ENCODE measurements around the gene DAZAP1.

The DAZAP1 gene

DNA sequence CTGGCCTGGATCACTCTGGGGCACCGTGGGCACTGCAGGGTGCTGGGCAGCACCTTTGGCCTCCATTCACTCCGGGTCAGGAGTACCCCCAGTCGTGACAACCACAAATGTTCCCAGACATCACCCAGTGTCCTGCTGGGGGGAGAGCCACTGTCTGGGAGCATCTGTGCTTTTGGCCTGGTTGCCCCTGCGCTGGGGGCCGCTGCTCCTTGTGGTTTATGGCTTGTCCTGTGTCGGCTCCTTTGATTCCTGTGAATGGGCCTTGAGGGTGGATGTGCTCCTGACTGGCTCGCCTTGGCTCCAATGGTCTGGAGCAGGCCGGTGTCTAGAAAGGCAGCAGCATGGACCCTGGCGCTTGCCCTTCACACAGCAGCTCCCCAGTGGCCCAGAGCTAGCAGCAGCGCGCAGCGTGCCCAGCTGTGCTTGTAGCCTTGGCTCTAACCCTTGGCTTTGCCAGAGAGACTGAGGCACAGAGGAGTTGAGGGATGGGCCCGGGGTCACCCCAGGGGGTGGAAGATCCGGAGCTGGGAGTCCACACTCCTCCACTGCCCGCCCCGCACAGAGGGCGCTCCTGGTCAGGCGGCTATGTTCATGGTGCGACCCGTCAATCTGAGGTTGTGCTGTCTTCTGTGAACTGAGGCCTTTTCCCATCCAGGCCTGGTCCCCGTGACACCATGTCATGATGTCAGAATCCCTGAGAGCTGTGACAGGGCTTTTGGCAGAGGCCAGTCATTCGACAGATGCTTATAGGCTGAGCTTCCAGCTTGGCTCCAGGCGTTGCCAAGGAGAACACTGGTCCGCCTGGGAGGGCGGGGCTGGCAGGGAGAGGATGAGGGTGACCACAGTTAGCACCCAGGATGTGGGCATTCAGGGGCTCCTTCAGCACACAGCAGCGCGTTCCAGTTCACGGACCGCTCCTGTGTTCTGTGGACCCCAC is 4.1 kb downstream of the DAZAP1 start:
- DNase-seq (ENCODE audit: low spot score), result no peak
- in situ Hi-C loops (cut with MboI; ENCODE audit: low pct_unique_long_range_greater_than_20kb, low sequenced_read_pairs, unreplicated experiment), result no loop called here
- TF ChIP-seq, protein P1, sequence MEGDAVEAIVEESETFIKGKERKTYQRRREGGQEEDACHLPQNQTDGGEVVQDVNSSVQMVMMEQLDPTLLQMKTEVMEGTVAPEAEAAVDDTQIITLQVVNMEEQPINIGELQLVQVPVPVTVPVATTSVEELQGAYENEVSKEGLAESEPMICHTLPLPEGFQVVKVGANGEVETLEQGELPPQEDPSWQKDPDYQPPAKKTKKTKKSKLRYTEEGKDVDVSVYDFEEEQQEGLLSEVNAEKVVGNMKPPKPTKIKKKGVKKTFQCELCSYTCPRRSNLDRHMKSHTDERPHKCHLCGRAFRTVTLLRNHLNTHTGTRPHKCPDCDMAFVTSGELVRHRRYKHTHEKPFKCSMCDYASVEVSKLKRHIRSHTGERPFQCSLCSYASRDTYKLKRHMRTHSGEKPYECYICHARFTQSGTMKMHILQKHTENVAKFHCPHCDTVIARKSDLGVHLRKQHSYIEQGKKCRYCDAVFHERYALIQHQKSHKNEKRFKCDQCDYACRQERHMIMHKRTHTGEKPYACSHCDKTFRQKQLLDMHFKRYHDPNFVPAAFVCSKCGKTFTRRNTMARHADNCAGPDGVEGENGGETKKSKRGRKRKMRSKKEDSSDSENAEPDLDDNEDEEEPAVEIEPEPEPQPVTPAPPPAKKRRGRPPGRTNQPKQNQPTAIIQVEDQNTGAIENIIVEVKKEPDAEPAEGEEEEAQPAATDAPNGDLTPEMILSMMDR (IDR thresholded peaks at IDR 0.05; ENCODE audit: extremely low read depth, insufficient read depth, missing control alignments), result no peak

DNA sequence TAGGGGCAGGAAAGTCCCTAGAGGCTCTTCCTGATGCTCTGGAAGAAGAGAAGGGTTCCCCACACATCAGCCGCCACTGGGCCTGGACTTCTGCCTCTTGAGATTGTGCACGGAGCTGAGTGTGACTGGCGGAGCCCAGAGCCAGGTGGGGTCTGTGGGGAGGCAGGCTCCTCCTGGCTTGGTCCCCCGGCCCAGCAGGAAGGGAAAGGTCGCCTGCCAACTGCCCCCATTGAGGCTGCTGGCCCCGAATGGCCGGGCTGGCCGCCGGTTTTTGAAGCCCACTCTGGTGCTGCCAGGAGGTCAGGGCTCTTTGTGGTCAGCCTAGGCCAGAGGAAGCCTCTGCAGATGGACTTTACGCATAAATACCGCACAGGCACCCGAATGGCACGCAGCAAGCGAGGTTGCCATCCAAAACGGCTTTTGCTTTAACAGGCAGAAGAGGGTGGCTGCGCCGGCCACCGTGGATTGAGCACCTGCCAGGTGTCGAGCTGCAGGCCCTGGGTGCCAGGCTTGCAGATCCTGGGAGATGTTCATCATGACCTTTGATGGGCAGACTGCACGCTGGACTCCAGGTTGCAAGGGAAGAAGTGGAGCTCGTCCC is 5.0 kb downstream of the DAZAP1 start:
- DNase-seq (ENCODE audit: low spot score), result no peak
- in situ Hi-C loops (cut with MboI; ENCODE audit: low pct_unique_long_range_greater_than_20kb, low sequenced_read_pairs, unreplicated experiment), result no loop called here
- TF ChIP-seq, protein P1 (IDR thresholded peaks at IDR 0.05; ENCODE audit: extremely low read depth, insufficient read depth, missing control alignments), result no peak

DNA sequence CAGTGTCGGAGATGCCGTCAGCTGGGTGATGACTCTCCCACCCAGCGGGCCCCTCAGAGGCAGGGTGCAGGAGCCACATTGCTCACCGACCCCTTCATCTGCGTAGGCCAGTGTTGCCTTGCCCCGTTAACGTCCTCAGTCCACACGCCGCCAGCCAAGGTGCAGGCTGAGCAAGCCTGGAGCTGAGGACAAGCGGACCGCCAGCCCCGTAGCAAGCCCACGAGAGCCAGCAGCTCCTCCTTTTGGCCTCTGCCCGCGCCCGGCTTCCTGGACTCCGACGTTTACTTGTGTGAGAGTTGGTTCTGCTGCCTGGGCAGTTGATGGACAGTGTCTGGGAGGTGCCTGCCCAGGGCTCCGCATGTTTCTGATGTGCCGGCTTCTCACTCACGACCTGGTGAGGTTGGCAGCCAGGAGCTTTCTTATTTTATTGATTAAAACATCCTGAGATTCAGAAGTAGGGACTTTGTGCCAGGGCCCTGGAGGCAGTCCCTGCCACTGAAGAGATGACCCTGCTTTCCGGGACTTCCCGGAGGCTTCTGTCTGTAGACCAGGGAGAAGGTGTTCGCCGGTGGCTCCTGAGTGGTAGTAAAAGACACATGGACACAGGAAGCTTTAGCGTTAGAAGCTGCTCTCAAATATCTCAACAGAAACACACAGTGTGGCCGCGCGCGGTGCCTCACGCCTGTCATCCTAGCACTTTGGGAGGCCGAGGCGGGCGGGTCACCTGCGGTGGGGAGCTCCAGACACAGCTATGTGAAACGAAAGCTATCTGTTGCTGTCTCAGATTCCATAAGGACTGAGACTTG is 5.8 kb downstream of the DAZAP1 start:
- TF ChIP-seq, protein P1 (IDR thresholded peaks at IDR 0.05; ENCODE audit: extremely low read depth, insufficient read depth, missing control alignments), result no peak
- in situ Hi-C loops (cut with MboI; ENCODE audit: low pct_unique_long_range_greater_than_20kb, low sequenced_read_pairs, unreplicated experiment), result no loop called here
- no peak for DNase-seq (ENCODE audit: low spot score)

DNA sequence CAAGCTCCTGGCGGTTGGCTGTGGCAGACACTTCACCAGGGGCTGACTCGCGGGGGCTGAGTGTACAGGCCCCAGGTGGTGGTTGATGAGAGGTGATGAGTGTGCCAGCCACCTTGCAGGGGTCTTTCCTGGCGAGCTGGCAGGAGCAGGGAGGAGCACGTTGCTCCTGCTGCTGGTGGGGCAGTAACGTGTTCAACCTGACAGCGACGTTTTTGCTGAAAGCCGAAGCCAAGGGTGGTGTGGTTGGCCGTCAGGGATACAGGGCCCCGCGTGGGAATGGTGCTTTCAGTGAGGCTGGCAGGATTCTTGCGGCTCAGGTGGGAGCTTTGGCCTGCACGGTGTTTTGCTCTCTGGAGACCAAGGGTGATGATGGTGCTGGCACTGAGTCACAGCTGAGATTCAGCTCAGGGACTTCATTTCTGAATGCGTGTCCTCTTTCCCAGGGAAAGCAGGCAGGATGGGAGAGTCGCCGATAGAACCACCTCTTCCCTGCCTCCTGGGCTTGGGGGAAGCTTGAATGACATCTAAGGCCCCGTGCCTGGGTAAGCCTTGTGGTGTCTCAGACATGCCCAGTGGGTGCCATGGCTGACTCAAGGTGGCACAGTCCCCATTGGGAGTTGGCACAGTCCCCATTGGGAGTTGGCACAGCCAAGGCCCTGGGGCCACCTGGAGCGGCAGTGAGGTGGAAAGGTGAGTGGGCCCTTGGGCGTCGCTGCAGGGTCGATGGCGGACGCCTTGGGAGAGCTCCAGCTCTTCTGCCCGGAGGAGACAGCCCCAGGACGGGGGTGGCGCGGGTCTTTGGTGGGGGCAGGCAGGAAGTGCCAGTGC is 8.8 kb downstream of the DAZAP1 start:
- DNase-seq (ENCODE audit: low spot score), result no peak
- in situ Hi-C loops (cut with MboI; ENCODE audit: low pct_unique_long_range_greater_than_20kb, low sequenced_read_pairs, unreplicated experiment), result no loop called here
- TF ChIP-seq, protein P1 (IDR thresholded peaks at IDR 0.05; ENCODE audit: extremely low read depth, insufficient read depth, missing control alignments), result no peak

DNA sequence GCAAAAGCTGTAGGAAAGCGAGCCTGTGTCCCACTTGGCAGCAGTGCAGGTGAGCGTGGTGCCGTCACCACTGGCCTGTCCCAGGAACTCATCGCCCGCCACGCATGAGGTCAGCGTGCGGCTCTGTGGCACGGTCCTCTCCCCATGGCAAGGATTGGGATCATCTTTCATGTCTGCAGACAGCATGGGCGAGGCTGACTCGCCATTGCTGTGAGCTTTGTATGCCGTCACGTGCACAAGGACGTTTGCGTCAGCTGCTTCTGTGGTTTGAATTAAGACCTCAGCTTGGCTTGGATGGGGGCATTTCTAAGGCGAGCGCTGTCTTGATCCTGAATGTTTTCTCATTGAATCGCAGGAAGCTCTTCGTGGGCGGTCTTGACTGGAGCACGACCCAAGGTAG is 9.8 kb downstream of the DAZAP1 start:
- TF ChIP-seq, protein P1 (IDR thresholded peaks at IDR 0.05; ENCODE audit: extremely low read depth, insufficient read depth, missing control alignments), result no peak
- DNase-seq (ENCODE audit: low spot score), result no peak
- in situ Hi-C loops (cut with MboI; ENCODE audit: low pct_unique_long_range_greater_than_20kb, low sequenced_read_pairs, unreplicated experiment), result no loop called here

Data from GM13977 (cell line).